NCI-H146 treated with DMSO at 0.1 percent for 48 hours (cell line): Measurements from ENCODE around the gene DNAH9.

ENCODE experiments used
- DNase-seq: peaks from one replicate; lab custom pipeline; 2025; ENCODE audit not compliant: unreplicated experiment; lab: John Stamatoyannopoulos, UW

The DNAH9 gene

DNA sequence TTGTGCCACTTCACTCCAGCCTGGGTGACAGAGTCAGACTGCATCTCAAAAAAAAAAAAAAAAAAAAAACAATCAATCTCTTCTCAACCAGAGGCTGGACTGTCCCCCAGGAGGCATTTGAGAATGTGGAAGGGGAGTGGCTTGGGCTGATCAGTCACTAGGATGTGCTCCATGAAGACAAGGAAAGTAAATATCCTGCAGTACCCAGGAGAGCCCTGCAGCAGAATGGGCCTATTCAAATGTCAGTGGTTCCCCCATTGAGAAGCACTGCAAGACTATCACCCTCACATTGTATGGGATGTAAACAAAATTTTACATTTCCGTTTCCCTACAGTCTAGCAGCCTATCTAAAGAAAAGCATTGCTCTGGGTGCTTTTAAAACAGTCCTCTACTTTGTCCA, 70.3 kb downstream of the DNAH9 start:
- DNase-seq = no peak

DNA sequence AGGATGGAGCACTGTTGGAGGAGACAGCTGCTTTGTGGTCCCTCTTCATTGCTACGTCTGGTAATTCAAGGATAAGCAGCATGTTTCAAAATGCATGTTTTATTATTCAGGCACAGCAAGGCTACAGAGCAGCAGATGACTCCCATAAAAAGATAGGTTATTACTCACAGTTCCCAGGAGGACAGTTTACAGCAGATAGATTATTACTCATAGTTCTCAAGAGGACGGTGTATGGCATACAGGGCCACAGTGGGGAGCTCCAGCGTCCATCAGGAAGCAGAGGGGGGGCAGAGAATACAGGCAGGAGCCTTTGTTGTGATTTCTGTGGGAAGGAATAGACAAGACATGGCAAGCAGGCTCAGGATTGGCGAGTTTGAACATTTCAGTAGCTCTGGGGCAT, 72.9 kb downstream of the DNAH9 start:
- no peak for DNase-seq

DNA sequence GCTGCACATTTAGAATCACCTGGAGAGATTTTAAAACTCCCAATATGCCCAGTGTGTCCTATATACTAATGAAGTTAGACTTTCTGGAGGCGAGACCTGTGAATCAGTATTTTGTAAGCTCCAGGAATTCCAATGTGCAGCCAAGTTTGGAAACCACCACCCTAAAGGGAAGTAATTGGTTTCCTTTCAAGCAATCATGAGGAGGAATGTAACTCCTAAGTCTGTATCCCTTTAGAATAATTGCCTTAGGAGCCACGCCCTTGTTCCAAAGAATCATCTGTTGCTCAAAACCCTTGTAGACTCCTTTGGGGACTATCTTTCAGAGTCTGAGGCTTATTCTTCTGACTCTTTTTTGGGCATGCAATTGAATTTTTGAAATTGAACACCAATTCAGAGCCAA, 84.4 kb downstream of the DNAH9 start:
- no peak for DNase-seq

DNA sequence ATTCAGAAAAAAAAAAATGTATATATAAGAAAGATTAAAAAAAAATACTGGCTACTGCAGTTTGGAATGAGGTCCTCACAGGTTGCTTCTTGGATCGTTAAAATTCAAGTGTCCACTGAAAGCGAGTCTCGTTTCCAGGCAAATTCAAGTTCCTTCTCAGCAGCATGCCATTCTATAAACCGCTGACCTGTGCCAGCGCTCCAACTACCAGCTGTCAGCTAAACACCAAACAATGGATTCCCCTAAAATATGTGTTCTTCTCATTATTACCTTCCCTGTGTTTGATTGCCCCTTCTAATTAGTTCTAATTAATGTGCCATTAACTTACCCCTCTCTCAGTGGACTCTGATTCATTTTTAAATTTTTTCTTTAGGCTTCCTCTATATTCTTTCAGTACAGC, 92.4 kb downstream of the DNAH9 start:
- no peak for DNase-seq

DNA sequence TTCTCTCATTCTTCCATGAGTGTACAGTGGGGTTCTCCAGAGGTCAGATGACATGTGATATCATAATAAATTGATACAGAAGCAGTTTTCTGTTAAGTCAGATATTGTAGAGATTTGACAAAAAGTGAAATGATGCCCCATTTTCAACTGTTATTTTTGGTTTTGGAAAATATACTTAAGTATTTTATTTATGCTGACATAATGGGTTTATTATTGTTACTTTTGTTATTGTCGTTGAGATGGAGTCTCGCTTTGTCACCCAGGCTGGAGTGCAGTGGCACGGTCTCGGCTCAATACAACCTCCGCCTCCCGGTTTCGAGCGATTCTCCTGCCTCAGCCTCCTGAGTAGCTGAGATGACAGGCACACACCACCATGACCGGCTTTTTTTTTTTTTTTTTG, 94.4 kb downstream of the DNAH9 start:
- no peak for DNase-seq

DNA sequence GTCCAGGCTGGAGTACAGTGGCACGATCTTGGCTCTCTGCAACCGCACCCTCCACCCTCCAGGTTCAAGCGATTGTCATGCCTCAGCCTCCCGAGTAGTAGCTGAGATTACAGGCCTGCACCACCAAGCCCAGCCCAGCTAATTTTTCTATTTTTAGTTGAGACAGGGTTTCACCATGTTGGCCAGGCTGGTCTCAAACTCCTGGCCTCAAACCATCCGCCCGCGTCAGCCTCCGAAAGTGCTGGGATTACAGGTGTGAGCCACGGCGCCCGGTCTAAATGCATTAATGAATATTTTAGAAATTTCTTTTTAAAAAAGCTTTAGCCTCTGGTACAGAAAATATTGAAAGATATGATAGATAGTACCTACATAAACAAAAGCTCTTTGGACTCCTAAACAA, 95.0 kb downstream of the DNAH9 start:
- DNase-seq = no peak

DNA sequence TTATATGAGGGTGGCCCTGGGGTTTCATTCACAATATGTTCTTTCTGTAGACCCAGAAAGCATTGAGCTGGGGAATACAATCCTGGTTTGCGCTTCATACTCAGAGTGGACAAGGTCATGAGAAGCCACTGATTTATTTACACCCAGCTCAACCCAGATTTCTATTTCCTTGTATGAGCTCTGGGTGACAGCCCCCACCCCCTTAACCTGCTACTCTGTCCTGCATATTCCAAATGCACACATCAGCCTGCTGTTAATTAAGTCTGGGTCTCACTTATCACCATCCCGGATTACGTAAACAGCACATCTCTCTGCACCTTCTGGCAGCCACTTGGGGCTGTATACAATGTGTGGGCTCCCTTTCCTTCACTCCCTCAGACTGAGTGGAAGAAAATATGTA, 102.4 kb downstream of the DNAH9 start:
- no peak for DNase-seq

DNA sequence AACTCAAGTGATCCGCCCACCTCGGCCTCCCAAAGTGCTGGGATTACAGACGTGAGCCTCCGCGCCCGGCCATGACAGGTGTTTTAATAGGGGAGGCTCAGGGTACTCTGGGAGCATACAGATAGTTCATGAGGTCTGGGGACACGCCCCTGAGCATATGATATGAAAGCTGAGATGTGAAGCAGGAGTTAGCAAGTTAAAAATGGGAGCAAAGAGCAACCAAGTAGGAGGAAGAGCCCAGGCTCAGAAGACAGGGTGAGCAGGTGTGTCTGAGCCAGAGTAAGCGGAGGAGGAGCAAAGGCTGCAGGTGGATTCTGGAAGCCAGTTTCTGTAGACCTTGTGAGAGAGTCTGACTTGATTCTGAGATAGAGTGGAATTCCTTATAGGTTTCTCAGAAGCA, 103.6 kb downstream of the DNAH9 start:
- DNase-seq = no peak

DNA sequence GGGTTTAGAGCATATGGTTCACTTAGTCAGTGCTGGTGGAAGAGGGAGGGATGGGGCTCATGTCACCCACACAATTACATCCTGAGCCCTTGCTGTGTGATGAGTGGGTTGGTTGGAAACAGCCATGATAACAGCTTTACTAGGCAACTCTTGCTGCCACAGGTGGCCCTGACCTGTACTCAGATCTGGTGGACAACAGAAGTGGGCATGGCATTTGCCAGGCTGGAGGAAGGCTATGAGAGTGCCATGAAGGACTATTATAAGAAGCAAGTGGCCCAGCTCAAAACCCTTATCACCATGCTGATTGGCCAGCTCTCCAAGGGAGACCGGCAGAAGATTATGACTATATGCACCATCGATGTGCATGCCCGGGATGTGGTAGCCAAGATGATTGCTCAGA, 105.8 kb downstream of the DNAH9 start:
- no peak for DNase-seq

DNA sequence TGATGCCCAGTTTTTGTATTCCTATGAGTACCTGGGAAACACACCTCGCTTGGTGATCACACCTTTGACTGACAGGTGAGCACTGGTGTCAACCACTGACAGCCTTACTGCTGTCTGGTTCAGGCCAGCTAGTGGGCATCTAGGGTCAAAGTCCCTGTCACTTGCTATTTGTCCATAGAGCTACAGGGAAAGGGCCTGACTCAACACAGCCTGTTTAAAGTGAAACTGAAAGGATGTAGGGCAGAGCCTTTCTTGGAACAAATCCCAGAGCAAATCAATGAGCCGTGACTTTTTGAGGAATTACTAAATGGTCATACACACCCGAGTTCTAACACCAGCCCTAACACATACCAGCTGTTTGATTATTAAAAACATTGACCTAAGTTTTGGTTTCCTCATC, 106.8 kb downstream of the DNAH9 start:
- DNase-seq = no peak

DNA sequence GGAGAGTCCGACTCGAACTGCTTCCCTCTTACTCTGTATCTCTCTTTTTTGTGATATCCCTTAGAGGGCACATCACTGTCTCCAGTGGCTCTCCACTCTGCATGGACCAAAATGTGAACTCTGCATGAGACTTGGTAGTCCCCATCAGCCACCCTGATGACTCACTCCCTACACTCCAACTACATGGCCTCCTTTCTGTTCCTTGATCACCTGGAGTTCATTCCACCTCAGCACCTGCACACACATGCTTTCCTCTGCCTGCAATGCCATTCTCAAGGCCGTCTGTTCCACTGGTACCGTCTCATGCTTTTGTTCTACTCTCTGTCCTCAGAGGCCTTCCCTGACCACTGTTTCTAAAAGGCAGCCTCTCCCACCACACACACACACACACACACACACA, 109.3 kb downstream of the DNAH9 start:
- no peak for DNase-seq

DNA sequence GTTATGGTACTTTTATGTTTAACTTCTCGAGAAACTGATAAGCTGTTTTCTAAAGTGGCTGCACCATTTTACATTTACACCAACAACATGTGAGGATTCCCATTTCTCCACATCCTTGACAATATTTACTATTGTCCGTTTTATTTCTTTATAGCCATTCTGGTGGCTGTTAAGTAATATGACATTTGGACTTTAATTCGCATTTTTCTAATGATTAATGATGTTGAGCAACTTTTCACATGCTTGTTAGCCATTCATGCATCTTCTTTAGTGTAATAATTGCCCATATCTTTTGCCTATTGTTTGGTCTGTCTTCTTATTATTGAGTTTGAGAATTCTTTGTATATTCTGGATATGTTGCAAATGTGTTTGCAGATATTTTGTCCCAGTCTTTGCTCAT, 114.2 kb downstream of the DNAH9 start:
- no peak for DNase-seq

DNA sequence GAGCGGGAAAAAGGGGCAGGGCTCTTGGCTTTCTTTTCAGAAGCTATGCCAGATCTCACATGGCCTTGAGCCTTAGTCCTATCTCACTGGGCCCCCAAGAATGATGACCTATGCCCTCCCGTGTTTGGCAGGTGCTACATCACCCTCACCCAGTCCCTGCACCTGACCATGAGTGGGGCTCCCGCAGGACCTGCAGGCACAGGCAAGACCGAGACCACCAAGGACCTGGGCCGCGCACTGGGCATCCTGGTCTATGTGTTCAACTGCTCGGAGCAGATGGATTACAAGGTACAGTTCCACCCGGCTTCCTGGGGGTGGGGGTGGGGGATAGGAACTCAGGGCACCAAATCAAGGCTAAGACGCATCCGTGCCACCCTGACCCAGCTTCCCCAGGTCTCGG, 120.9 kb downstream of the DNAH9 start:
- no peak for DNase-seq

DNA sequence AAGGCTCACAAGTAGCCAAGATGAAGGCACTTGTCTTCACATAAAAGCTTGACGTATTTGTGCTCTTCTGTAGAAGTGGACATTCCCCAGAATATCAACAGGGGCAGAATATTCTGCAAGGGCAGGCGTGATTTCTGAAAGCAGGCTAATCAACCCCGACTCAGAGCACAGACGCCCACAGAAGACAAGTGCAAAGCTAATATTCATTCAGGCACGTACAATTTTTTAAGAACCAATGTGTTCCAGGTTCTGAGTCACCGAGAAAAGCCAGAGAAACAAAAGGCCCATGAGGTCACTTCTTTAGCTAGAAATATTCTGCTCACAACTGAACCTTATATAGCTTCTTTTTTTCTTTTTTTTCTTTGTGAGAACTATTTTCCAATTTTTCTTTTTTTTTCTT, 121.6 kb downstream of the DNAH9 start:
- DNase-seq = no peak

DNA sequence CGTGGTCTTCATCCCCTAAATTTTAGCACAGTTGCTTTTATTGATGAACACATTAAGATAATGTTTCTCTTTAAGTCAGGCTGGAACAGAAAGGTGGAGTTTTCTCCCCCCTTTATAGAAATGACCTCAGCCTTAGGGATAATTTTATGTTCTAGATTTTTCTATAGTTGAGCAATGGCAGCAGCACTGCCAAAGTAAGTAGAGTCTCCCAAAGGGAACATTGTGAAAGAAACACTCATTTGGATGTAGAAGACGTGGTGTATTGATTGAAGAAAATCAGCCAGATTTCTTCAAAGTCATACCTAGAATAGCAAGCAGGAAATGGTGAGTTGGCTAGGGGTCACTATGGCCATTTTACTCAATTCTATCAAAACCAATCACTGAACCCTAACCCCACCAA, 122.5 kb downstream of the DNAH9 start:
- no peak for DNase-seq

DNA sequence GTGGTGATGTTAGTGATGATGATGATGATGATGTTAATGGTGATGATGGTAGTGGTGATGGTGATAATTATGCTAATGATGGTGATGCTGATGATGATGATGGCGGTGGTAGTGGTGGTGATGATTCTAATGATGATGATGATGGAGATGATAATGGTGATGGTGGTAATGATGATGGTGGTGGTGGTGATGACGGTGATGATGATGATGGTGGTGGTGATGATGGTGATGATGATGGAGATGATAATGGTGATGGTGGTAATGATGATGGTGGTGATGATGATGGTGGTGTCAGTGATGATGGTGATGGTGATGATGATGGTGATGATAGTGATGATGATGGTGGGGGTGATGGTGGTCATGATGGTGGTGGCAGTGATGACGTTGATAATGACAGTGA, 132.5 kb downstream of the DNAH9 start:
- no peak for DNase-seq

DNA sequence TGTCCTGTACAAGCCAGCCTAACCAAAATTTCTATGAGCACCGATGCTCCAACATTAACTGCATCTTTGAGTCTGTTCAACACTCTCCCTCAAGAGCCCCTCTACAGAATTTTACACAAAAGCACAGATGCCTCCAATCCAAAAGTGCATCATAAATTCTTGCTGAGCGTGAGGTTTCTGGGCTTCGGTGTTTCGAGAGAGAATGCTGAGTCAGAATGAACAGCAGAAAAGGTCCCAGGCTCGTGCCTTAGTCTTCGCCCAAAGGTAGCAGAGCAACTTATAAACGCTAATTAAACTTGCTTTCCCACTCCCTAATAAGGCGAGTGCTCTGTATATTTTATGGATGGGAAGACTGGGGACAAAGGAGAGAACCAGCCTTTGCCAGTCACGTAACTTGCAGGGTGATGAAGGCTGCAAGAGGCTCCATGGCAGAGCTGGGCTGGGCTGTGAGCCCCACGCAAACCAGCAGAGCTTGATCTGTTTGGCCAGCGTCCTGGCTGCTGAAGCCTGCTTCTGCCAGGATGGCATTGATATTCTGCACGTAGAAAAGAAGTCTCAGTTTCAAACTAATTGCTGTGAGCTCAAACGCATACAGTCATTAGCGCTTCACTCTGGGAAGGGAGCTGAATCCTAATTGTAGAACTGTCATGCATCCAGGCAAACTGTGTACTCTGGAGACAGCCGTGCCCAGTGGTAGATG, 138.5 kb downstream of the DNAH9 start:
- no peak for DNase-seq

DNA sequence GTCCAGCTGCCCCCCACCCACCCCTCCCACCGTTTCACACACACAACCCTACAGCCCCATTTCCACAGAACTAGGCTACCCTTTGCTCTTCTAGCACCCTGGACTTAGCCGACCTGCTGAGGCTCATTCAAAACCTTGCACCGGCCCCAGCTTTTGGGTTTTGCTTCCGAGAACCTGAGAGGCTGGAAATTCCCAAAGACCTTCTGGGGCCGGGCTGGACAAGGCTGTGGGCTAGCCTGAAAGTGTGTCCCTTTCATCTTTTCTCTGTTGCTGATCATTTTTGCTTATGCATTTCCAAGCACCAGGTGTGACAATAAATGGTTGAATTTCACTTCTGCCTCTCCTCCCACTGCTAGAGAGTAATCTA, 139.0 kb downstream of the DNAH9 start:
- DNase-seq = no peak

DNA sequence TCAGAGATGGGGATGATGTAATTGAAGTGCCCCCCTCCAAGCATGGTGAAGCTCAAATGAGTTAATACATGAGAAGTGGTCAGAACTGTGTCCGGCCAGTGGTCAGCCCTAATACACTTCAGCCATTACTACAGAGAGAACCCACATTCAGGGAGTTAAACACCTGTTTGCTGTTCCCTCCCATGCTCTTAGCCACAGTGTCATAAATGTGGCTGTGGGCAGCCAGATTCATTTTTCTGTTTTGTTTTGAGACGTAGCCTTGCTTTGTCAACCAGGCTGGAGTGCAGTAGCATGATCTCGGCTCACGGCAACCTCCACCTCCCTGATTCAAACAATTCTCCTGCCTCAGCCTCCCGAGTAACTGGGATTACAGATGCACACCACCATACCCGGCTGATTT, 139.9 kb downstream of the DNAH9 start:
- DNase-seq = no peak

DNA sequence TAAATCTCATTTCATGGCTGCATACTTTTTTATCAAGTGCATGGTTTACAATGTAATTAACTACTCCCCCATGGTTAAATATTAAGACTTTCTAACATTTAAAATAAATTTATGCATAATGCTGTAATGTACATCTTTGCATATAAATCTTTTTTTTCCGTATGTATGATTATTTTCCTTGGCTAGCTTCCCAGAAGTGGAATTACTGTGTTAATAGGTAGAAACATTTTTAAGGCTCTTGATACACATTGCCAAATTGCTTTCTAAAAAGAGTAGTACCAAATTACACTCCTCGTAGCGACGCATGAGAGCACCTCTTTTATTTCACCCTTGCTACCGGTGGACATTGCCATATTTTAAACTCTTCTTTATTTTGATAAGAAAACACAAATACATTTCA, 141.1 kb downstream of the DNAH9 start:
- DNase-seq = no peak

DNA sequence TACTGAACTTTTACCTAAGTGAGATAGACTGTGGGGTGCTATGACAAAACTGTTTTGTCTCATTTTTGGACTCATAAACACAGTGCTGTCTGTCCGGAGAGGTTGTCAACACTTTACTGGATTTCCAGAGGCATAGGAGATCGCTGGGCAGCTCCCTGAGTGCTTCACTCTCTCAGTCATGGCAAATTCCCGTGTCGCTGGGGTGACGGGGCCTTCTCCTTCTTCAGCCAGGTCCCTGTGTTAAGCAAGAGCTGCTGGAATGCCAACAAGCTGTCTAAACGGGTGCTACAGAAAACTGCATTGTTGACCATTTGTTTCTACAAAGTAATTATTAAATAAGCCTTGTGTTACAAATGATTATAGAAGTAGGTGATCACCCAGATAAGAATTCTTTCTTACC, 141.6 kb downstream of the DNAH9 start:
- DNase-seq = no peak

DNA sequence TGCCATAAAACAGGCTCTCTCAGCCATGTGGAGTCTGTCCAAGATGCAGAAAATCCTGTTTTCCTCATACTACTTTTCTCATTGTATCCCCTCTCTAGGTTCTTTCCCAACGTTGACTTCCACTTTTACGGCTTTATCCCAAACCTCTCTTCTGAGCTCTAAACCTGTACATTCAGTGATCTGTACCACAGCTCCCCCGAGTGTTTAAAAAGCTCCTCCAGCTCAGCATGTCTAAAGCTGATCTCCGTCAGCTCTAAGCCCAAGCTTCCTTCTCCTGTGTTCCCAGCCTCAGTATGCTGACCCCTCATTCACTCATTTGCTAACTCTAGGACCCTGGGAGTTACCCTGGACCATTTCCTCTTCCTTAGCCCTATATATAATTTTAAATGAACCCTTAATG, 144.6 kb downstream of the DNAH9 start:
- no peak for DNase-seq

DNA sequence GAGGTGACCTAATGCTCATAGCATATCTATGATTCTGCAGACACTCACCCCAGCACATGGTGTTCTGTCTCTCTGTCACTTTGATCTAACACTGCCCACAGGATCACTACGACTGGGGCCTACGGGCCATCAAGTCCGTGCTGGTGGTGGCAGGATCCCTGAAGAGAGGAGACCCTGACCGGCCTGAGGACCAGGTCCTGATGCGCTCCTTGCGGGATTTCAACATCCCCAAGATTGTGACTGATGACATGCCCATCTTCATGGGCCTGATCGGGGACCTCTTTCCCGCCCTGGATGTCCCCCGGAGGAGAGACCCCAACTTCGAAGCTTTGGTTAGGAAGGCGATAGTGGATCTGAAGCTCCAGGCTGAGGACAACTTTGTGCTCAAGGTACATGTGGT, 146.4 kb downstream of the DNAH9 start:
- DNase-seq = no peak

DNA sequence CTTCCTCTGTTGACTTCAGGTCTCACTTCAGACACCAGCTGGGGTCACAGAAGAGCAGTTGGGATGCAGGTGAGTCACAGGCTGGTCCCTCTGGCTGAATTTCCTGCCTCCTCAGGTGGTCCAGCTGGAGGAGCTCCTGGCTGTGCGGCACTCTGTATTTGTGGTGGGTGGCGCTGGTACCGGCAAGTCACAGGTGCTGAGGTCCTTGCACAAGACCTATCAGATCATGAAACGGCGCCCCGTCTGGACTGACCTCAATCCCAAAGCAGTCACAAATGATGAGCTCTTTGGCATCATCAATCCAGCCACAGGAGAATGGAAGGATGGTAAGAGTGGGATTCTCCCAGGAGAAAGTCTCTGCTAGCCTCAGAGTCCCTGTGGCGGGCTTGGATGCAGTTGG, 149.2 kb downstream of the DNAH9 start:
- no peak for DNase-seq
